Keratinocyte (primary cell): ENCODE measurements around the gene SLC39A8. TPM values are rescaled to one million over a fixed set of nuclear protein-coding genes. Genes with fewer than 3 reads are reported as not detected.

Experiments used
- DNase-seq: peaks from one replicate; pipeline ENCODE4 v3.0.0-alpha.2; 2011; ENCODE audit warnings: low read depth, missing footprints, low spot score
- FAIRE-seq: peaks from 2 replicates; lab custom pipeline; 2011; peaks lifted over from hg19 to GRCh38; lab: Jason Lieb, UNC
- H2AFZ ChIP-seq: 2 replicates; pipeline ENCODE4 v1.6.0; 2012; ENCODE audit warnings: low read length, control low read depth, inconsistent platforms; ENCODE audit not compliant: control insufficient read depth
- H3K27ac ChIP-seq: 2 replicates; pipeline ENCODE4 v1.5.1; 2011; ENCODE audit warnings: low read length; ENCODE audit not compliant: control insufficient read depth, insufficient read depth
- H3K27me3 ChIP-seq: 3 replicates; pipeline ENCODE4 v1.6.0; 2011; ENCODE audit warnings: low read length; ENCODE audit not compliant: control insufficient read depth, insufficient read depth; ENCODE audit errors: extremely low read depth
- H3K36me3 ChIP-seq, 2 experiments: 2 replicates in 1 of 2; 3 replicates in 1 of 2; pipeline ENCODE4 v1.5.1; 2011; ENCODE audit warnings: low read length in 2 of 2, mild to moderate bottlenecking in 1 of 2; ENCODE audit not compliant: control insufficient read depth in 2 of 2, insufficient read depth in 2 of 2; ENCODE audit errors: extremely low read depth in 1 of 2
- H3K4me1 ChIP-seq: 3 replicates; pipeline ENCODE4 v1.5.1; 2011; ENCODE audit warnings: low read length; ENCODE audit not compliant: control insufficient read depth, insufficient read depth; ENCODE audit errors: extremely low read depth
- H3K4me2 ChIP-seq: 3 replicates; pipeline ENCODE4 v1.6.0; 2011; ENCODE audit warnings: low read depth, low read length; ENCODE audit not compliant: control insufficient read depth, insufficient read depth; ENCODE audit errors: extremely low read depth
- H3K4me3 ChIP-seq, 3 experiments: fragments of 200-600 bp in 1 of 3; sonication (generic) in 1 of 3; 2 replicates in 2 of 3; 3 replicates in 1 of 3; pipeline ENCODE4 v1.5.1; 2011 to 2016; ENCODE audit warnings: low read length in 3 of 3, mild to moderate bottlenecking in 3 of 3, control low read depth in 2 of 3, inconsistent platforms in 1 of 3, low read depth in 1 of 3, mixed read lengths in 1 of 3, mixed run types in 1 of 3, moderate library complexity in 1 of 3; ENCODE audit not compliant: control insufficient read depth in 2 of 3, insufficient read depth in 2 of 3; ENCODE audit errors: extremely low read depth in 1 of 3
- H3K79me2 ChIP-seq: 2 replicates; pipeline ENCODE4 v1.6.0; 2012; ENCODE audit warnings: low read length; ENCODE audit not compliant: control insufficient read depth, insufficient read depth
- H3K9ac ChIP-seq: 3 replicates; pipeline ENCODE4 v1.6.0; 2011; ENCODE audit warnings: low read length; ENCODE audit not compliant: control insufficient read depth, insufficient read depth; ENCODE audit errors: extremely low read depth
- H3K9me1 ChIP-seq: 3 replicates; pipeline ENCODE4 v1.6.0; 2011; ENCODE audit warnings: low read length; ENCODE audit not compliant: control insufficient read depth, insufficient read depth; ENCODE audit errors: extremely low read depth
- H3K9me3 ChIP-seq: 2 replicates; pipeline ENCODE4 v1.5.1; 2012; ENCODE audit warnings: low read depth, low read length; ENCODE audit not compliant: control insufficient read depth
- H4K20me1 ChIP-seq: 3 replicates; pipeline ENCODE4 v1.6.0; 2011; ENCODE audit warnings: low read length; ENCODE audit not compliant: control insufficient read depth, insufficient read depth; ENCODE audit errors: extremely low read depth
- CTCF ChIP-seq, 3 experiments: IDR thresholded peaks in 1 of 3; conservative IDR thresholded peaks in 1 of 3; optimal IDR thresholded peaks in 1 of 3; 2 replicates in 2 of 3; 3 replicates in 1 of 3; pipeline versions ENCODE3 to v1.5.1; 2011; ENCODE audit warnings: low read length in 3 of 3, mild to moderate bottlenecking in 3 of 3, moderate library complexity in 2 of 3, control low read depth in 1 of 3, inconsistent platforms in 1 of 3; ENCODE audit not compliant: insufficient read depth in 2 of 3; ENCODE audit errors: extremely low read depth in 1 of 3
- EZH2 ChIP-seq: IDR thresholded peaks from one replicate; pipeline ENCODE4 v1.6.1; 2012; ENCODE audit warnings: inconsistent platforms, mild to moderate bottlenecking, low read length, moderate library complexity
- dilution Hi-C: fragments of 300-500 bp; cut with MboI; formaldehyde crosslinking; loops from one replicate; pipeline ENCODE4 v1.7.0; 2020; ENCODE audit warnings: low sequenced_read_pairs; ENCODE audit not compliant: extremely low pct_ligation_motif_present
- polyA plus RNA-seq, 5 experiments: library from polyadenylated mRNA; depleted of rRNA in 3 of 5; stranded (reverse) in 3 of 5; stranded (forward) in 1 of 5; unstranded in 1 of 5; fragments of >200 nt; gene quantifications; 1 replicate in 1 of 5; 2 replicates in 3 of 5; 3 replicates in 1 of 5; pipeline versions ENCODE4 v1.2.1 to v1.2.3, GENCODE V29; 2011 to 2012; ENCODE audit warnings: missing spikeins in 2 of 5, low read depth in 1 of 5, low replicate concordance in 1 of 5

SLC39A8 gene
- polyA plus RNA-seq, 1 donor (not counting 4 experiments of a cell fraction or from before 2014, with no cell fraction given) = 7.5 TPM

- H3K4me2 ChIP-seq = no peak overlapping the region
- no peak for FAIRE-seq
- dilution Hi-C loops = no loop called here
- no peak overlapping the region for H3K4me3 ChIP-seq
- no peaks in the 10 kb centered on the region for H4K20me1 ChIP-seq
- no peaks in the 10 kb centered on the region for H3K27me3 ChIP-seq
- no peak overlapping the region for H3K9ac ChIP-seq
- H3K9me3 ChIP-seq = no peaks in the 10 kb centered on the region
- TF ChIP-seq CTCF (optimal IDR thresholded peaks at IDR 0.05 in 1 of 3, IDR thresholded peaks at IDR 0.05 in 1 of 3, conservative IDR thresholded peaks at IDR 0.05 in 1 of 3; ENCODE audit: extremely low read depth in 1 of 3, insufficient read depth in 2 of 3, low read length in 3 of 3) (no peak), EZH2 (no peak)
- H3K27ac ChIP-seq = no peak overlapping the region
- H3K4me1 ChIP-seq = no peaks in the 10 kb centered on the region
- H2AFZ ChIP-seq = no peak overlapping the region
- no peaks in the 10 kb centered on the region for H3K79me2 ChIP-seq
- no peak for DNase-seq
- no peaks in the 10 kb centered on the region for H3K36me3 ChIP-seq
- no peaks in the 10 kb centered on the region for H3K9me1 ChIP-seq
These were observed 10.7 kb downstream of the SLC39A8 start for GRCh38 chr4:102334624-102335023.

GRCh38 chr4:102333787-102334186, 11.5 kb downstream of the SLC39A8 start:
- Histone ChIP-seq H3K27me3 (no peaks in the 10 kb centered on the region), H3K79me2 (no peaks in the 10 kb centered on the region), H2AFZ (no peak overlapping the region), H3K9me3 (no peaks in the 10 kb centered on the region), H3K4me2 (no peak overlapping the region), H3K9ac (no peak overlapping the region), H4K20me1 (no peaks in the 10 kb centered on the region), H3K4me3 (no peak overlapping the region), H3K9me1 (no peaks in the 10 kb centered on the region), H3K27ac (no peak overlapping the region), H3K36me3 (no peaks in the 10 kb centered on the region), H3K4me1 (no peaks in the 10 kb centered on the region)
- no peak for DNase-seq
- dilution Hi-C loops = no loop called here
- TF ChIP-seq EZH2 (no peak), CTCF (optimal IDR thresholded peaks at IDR 0.05 in 1 of 3, IDR thresholded peaks at IDR 0.05 in 1 of 3, conservative IDR thresholded peaks at IDR 0.05 in 1 of 3; ENCODE audit: extremely low read depth in 1 of 3, insufficient read depth in 2 of 3, low read length in 3 of 3) (no peak)
- FAIRE-seq = no peak
